Upper lobe of left lung (tissue), 6 donors: Measurements from ENCODE around the gene MCM3AP. TPM values are rescaled to one million over a fixed set of nuclear protein-coding genes. Genes with fewer than 3 reads are reported as not detected.

Experiments used
- ATAC-seq, 2 donors: fragments of 200-7000 bp; cut with Tn5 transposase; one replicate each; pipeline ENCODE4 v1.9.1; 2022; ENCODE audit warnings: mild to moderate bottlenecking in 2 of 2, moderate library complexity in 2 of 2; ENCODE audit not compliant: low FRiP score in 2 of 2
- DNase-seq, 2 donors: peaks; one replicate each; pipeline ENCODE4 v3.0.0-alpha.2; 2019 to 2020
- H3K27ac ChIP-seq, 4 donors: fragments of 200-600 bp; sonication (generic); one replicate each; pipeline ENCODE4 v1.5.1; 2016 to 2019
- H3K27me3 ChIP-seq, 4 donors: fragments of 200-600 bp; sonication (generic); one replicate each; pipeline ENCODE4 v1.5.1; 2017 to 2019
- H3K36me3 ChIP-seq, 4 donors: fragments of 200-600 bp; sonication (generic); one replicate each; pipeline ENCODE4 v1.5.1; 2016 to 2019
- H3K4me1 ChIP-seq, 4 donors: fragments of 200-600 bp; sonication (generic); one replicate each; pipeline ENCODE4 v1.5.1; 2018 to 2019
- H3K4me3 ChIP-seq, 4 donors: fragments of 200-600 bp; sonication (generic); one replicate each; pipeline ENCODE4 v1.5.1; 2017 to 2019; ENCODE audit warnings: mild to moderate bottlenecking in 2 of 4, moderate library complexity in 1 of 4
- H3K9me3 ChIP-seq, 4 donors: fragments of 200-600 bp; sonication (generic); one replicate each; pipeline ENCODE4 v1.5.1; 2018 to 2019
- CTCF ChIP-seq, 6 experiments: fragments of 450-650 bp in 4 of 6; fragments of 200-600 bp in 2 of 6; sonication (generic) in 2 of 6; IDR thresholded peaks; one replicate each; pipeline ENCODE4 v1.5.1; 2016 to 2019; ENCODE audit warnings: antibody characterized with exemption in 6 of 6
- EP300 ChIP-seq, 4 donors: sonication (generic); formaldehyde crosslinking; IDR thresholded peaks; one replicate each; pipeline ENCODE4 v1.5.1; 2017; ENCODE audit warnings: antibody characterized with exemption in 4 of 4, control low read depth in 2 of 4
- POLR2A ChIP-seq, 4 donors: fragments of 450-650 bp; IDR thresholded peaks; one replicate each; pipeline ENCODE4 v1.5.1; 2016 to 2017; ENCODE audit warnings: antibody characterized with exemption in 4 of 4, mild to moderate bottlenecking in 2 of 4
- POLR2AphosphoS5 ChIP-seq, 2 donors: sonication (generic); formaldehyde crosslinking; IDR thresholded peaks; one replicate each; pipeline ENCODE4 v1.5.1; 2017; ENCODE audit warnings: antibody characterized with exemption in 2 of 2
- WGBS, 2 donors: methylation state at CpG; one replicate each; pipeline ENCODE4 v1.1.5; 2017 to 2018; 5-methylcytosine and 5-hydroxymethylcytosine counted together
- total RNA-seq, 6 donors: library from RNA; depleted of rRNA in 4 of 6; stranded (reverse); fragments of >200 nt in 4 of 6; gene quantifications; one replicate each; pipeline versions ENCODE4 v1.1.0 to v1.2.1, GENCODE V29; 2016 to 2021
- donor health status: DM: no; HTN: no; CAD: no; lungs with moderate emphysema.
- donor health status: DM: no; HTN: yes; CAD: no; lungs with severe emphysema.

The MCM3AP gene
- total RNA-seq, 6 donors from 2014 or later = 93.3 to 226 (median 98.4) TPM

GRCh38 chr21:46307625-46308024 lies 22.2 kb upstream of the MCM3AP start:
- Histone ChIP-seq H3K27me3 (no peaks in the 10 kb centered on the region), H3K27ac (no peak overlapping the region), H3K4me1 (no peaks in the 10 kb centered on the region), H3K9me3 (no peaks in the 10 kb centered on the region), H3K36me3 (peaks cover 0 to 10% (median 0%) of the 10 kb centered on the region in 4 donors), H3K4me3 (no peak overlapping the region)
- 93 to 100% methylated on average over 2 of the region's 2 CpGs for WGBS, 2 donors
- no peak for TF ChIP-seq POLR2A (IDR thresholded peaks at IDR 0.05)
- no peak for ATAC-seq
- DNase-seq = no peak

GRCh38 chr21:46304955-46305354 lies 19.5 kb upstream of the MCM3AP start:
- H3K27ac ChIP-seq = no peak overlapping the region
- H3K27me3 ChIP-seq = no peaks in the 10 kb centered on the region
- no peak for TF ChIP-seq EP300 (IDR thresholded peaks at IDR 0.05)
- no peak for TF ChIP-seq POLR2A (IDR thresholded peaks at IDR 0.05)
- no peak for TF ChIP-seq POLR2AphosphoS5 (IDR thresholded peaks at IDR 0.05)
- TF ChIP-seq CTCF (IDR thresholded peaks at IDR 0.05) = no peak
- H3K4me1 ChIP-seq = no peaks in the 10 kb centered on the region
- ATAC-seq (no peak), DNase-seq (no peak)
- H3K4me3 ChIP-seq = no peak overlapping the region
- peaks cover 0 to 13% (median 3%) of the 10 kb centered on the region in 4 donors for H3K36me3 ChIP-seq
- 95% methylated on average over 11 of the region's 11 CpGs for WGBS, 2 donors
- no peaks in the 10 kb centered on the region for H3K9me3 ChIP-seq

GRCh38 chr21:46304437-46304836 lies 19.0 kb upstream of the MCM3AP start:
- Histone ChIP-seq H3K4me1 (no peaks in the 10 kb centered on the region), H3K27me3 (no peaks in the 10 kb centered on the region), H3K27ac (no peak overlapping the region), H3K36me3 (peaks cover 0 to 13% (median 3%) of the 10 kb centered on the region in 4 donors), H3K9me3 (no peaks in the 10 kb centered on the region), H3K4me3 (no peak overlapping the region)
- DNase-seq (no peak), ATAC-seq (no peak)
- WGBS, 2 donors = 98% methylated on average over 5 of the region's 5 CpGs
- TF ChIP-seq CTCF (IDR thresholded peaks at IDR 0.05) (no peak), POLR2A (IDR thresholded peaks at IDR 0.05) (no peak), POLR2AphosphoS5 (IDR thresholded peaks at IDR 0.05) (no peak), EP300 (IDR thresholded peaks at IDR 0.05) (no peak)

- ATAC-seq (no peak), DNase-seq (no peak)
- 92 to 98% methylated on average over 4 to 14 of the region's 14 CpGs for WGBS, 2 donors
- Histone ChIP-seq H3K36me3 (peaks cover 0 to 11% (median 3%) of the 10 kb centered on the region in 4 donors), H3K9me3 (no peaks in the 10 kb centered on the region), H3K4me1 (peaks cover 10 to 15% (median 13%) of the 10 kb centered on the region in 4 donors), H3K27ac (no peak overlapping the region), H3K27me3 (peaks cover 0 to 9% (median 1%) of the 10 kb centered on the region in 4 donors), H3K4me3 (no peak overlapping the region)
- TF ChIP-seq POLR2AphosphoS5 (IDR thresholded peaks at IDR 0.05) = no peak
- no peak for TF ChIP-seq EP300 (IDR thresholded peaks at IDR 0.05)
- TF ChIP-seq POLR2A (IDR thresholded peaks at IDR 0.05) = no peak
- no peak for TF ChIP-seq CTCF (IDR thresholded peaks at IDR 0.05)
These were observed 16.3 kb upstream of the MCM3AP start for GRCh38 chr21:46301759-46302158.

- WGBS, 2 donors = 67 to 92% methylated on average over 2 to 9 of the region's 9 CpGs
- H3K27me3 ChIP-seq = peaks cover 0 to 9% (median 1%) of the 10 kb centered on the region in 4 donors
- no peak for DNase-seq
- H3K9me3 ChIP-seq = no peaks in the 10 kb centered on the region
- H3K4me1 ChIP-seq = peaks cover 10 to 23% (median 14%) of the 10 kb centered on the region in 4 donors
- ATAC-seq = no peak
- TF ChIP-seq EP300 (IDR thresholded peaks at IDR 0.05) (no peak), CTCF (IDR thresholded peaks at IDR 0.05) (no peak), POLR2AphosphoS5 (IDR thresholded peaks at IDR 0.05) (no peak), POLR2A (IDR thresholded peaks at IDR 0.05) (no peak)
- peaks cover 0 to 5% (median 2%) of the 10 kb centered on the region in 4 donors for H3K36me3 ChIP-seq
- H3K4me3 ChIP-seq = no peak overlapping the region
- no peak overlapping the region for H3K27ac ChIP-seq
These were observed 13.8 kb upstream of the MCM3AP start for GRCh38 chr21:46299167-46299566.
